HepG2 (cell line): ENCODE results near the gene IFNA6.

Source experiments
- CTCF ChIP-seq: sonication (generic); formaldehyde crosslinking; IDR thresholded peaks from 2 replicates; pipeline ENCODE4 v1.5.0; 2020; ENCODE audit warnings: mild to moderate bottlenecking, missing genetic modification reagents, moderate library complexity
- NFE2L2 ChIP-seq: fragments of 150-350 bp; IDR thresholded peaks from 2 replicates; pipeline ENCODE4 v1.6.1; 2014; ENCODE audit warnings: low read length
- SIN3B ChIP-seq: fragments of 150-350 bp; IDR thresholded peaks from 2 replicates; pipeline ENCODE4 v1.6.1; 2014; ENCODE audit warnings: low read length
- TF ChIP-seq, protein P1 (sequence below): sonication (generic); formaldehyde crosslinking; conservative IDR thresholded peaks from 2 replicates; pipeline ENCODE4 v1.8.0; 2022; ENCODE audit warnings: missing genetic modification reagents

GRCh38 chr9:21333226-21333625, 17.5 kb downstream of the IFNA6 start:
- TF ChIP-seq, protein P1, sequence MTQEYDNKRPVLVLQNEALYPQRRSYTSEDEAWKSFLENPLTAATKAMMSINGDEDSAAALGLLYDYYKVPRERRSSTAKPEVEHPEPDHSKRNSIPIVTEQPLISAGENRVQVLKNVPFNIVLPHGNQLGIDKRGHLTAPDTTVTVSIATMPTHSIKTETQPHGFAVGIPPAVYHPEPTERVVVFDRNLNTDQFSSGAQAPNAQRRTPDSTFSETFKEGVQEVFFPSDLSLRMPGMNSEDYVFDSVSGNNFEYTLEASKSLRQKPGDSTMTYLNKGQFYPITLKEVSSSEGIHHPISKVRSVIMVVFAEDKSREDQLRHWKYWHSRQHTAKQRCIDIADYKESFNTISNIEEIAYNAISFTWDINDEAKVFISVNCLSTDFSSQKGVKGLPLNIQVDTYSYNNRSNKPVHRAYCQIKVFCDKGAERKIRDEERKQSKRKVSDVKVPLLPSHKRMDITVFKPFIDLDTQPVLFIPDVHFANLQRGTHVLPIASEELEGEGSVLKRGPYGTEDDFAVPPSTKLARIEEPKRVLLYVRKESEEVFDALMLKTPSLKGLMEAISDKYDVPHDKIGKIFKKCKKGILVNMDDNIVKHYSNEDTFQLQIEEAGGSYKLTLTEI (CRISPR knock-in tag): no peak
- no peak for TF ChIP-seq NFE2L2
- TF ChIP-seq CTCF (CRISPR knock-in tag): no peak
- TF ChIP-seq SIN3B: no peak
